NOMO-1 treated with dmso at 0.1 percent for 144 hours (cell line): ENCODE results near the gene NGF.
A peak's percentile ranks its signal among the peaks of the same experiment; 100 is the strongest.
"Not testable (repeated sequence)": the region's sequence is repeated elsewhere in the genome, so short reads cannot be mapped to it uniquely, and the experiment has no call there.

ENCODE experiments used
- DNase-seq: peaks from one replicate; lab custom pipeline; 2025; ENCODE audit not compliant: unreplicated experiment; lab: John Stamatoyannopoulos, UW

The NGF gene

GRCh38 chr1:115337633-115338456, at the start of gene NGF:
Gene NGF, minus strand, starts transcription at chr1:115338249. Its CDS starts 51,454 bp downstream, at chr1:115286795.
- DNase-seq: no peak

DNA sequence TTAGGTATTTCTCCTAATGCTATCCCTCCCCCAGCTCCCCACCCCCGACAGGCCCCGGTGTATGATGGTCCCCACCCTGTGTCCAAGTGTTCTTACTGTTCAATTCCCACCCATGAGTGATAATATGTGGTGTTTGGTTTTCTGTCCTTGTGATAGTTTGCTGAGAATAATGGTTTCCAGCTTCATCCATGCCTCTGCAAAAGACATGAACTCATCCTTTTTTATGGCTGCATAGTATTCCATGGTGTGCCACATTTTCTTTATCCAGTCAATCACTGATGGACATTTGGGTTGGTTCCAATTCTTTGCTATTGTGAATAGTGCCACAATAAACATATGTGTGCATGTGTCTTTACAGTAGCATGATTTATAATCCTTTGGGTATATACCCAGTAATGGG, 45.4 kb upstream of the NGF start:
- not testable (repeated sequence) for DNase-seq

GRCh38 chr1:115379943-115380342, 41.9 kb upstream of the NGF start:
- DNase-seq: no peak

GRCh38 chr1:115377411-115377810, 39.4 kb upstream of the NGF start:
- DNase-seq: no peak

DNA sequence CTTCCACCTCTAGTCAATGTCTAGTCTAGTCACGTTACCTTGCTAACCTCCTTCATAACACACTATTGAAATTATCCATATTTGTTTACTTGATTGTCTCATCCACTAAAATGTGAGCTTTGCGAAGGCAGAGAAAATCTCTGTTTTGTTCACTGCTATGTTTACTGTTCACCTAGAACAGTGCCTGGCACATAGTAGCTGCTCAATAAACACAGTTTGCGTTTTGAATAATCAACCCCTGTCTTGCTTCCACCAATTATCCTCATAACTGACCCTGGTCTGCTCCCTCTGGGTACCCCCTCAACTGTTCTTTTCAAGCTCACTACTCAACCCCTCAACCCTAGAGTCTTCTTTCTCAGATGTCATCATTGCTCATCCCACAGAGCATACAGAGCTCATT, 36.5 kb upstream of the NGF start:
- DNase-seq: no peak

DNA sequence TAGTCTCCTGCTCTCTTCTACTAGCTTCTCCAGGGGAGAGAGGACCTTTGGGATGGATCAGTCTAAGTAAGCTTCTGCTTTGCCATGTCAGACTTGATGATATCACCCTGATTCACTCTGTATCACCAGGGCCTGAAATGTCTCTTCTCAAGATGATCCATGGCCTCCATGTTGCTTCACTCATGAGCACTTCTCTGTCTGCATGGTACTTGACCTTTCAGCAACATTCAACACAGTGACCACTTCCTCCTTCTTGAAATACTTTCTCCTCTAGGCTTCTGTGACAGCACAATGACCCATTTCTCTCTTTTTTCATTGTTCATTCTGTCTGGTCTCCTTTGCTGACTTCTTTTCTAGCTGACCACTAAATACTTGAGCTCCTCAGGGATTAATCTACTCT, 35.3 kb upstream of the NGF start:
- peak; percentile 34 for DNase-seq

DNA sequence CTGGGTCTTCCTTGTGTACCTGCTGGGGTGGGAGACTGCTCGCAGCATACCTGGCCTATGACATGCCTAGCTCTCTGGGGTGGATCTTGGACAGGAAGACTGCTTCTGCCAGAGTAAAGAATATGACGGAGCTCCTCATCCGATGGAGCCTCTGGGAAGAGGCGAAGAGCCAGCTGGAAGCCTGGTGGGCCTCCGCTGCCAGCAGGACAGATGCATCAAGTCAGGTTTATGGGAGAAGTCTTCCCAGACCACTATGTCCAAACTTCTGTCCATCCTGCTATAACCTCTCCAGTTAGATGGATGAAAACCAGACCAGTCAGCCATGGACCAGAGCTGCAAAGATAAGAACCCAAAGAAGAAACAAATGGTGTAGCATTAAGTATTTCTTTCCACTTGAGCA, 27.7 kb upstream of the NGF start:
- DNase-seq: no peak

- no peak for DNase-seq
Observed at GRCh38 chr1:115364780-115365155, 26.7 kb upstream of the NGF start.

DNA sequence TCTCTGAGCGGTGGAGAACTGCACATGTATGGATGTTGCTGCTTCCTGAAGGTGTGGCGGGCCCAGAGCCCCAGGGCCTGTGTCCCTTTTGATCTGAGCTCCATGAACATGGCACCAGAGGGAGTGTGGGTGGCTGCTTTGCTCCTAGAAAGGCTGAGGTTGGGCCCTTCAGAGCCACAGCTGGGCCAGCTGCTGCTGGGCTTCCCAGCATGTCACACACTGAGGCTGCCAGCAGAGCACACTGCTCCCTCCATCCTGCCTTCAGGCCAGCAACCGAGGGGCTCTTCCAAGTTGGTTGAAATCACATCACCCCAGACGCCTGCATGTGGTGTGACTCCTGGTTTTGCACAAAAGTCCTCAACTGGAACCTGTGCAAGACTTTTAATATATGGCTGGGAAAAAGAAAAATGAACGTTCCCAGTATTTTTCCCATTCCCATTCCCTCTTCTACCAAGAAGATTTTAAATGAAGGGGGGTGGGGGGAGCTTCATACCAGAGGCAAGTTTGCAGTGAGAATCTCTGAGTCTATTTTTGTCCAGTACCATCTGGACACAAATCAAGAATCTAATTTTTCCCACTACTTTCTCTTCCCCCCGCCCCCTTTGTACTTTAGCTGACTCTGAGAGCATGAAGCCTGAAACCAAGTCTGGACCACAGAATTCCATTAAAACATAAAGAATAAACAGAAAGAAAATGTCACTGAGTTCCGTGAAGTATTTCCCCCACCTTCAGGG, 26.2 kb upstream of the NGF start:
- DNase-seq: no peak

DNA sequence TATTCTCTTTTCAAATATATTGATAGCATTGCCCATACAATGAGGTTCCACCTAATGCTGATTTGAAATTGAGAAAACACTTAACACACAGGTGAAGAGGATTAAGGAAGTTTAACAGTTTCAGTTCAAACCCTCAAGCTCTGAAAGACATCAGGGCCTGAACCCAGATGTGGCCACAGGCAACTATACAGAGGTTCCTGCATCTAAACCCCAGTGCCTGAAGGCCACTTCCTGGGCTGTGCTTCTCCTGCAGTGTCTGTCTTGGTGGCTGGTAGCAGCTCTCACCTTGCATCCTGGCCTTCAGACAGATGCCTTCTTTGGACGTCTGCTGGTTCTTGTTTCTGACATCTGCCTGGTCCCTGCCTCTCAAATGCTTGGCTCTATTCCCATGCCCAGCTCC, 25.1 kb upstream of the NGF start:
- no peak for DNase-seq

DNA sequence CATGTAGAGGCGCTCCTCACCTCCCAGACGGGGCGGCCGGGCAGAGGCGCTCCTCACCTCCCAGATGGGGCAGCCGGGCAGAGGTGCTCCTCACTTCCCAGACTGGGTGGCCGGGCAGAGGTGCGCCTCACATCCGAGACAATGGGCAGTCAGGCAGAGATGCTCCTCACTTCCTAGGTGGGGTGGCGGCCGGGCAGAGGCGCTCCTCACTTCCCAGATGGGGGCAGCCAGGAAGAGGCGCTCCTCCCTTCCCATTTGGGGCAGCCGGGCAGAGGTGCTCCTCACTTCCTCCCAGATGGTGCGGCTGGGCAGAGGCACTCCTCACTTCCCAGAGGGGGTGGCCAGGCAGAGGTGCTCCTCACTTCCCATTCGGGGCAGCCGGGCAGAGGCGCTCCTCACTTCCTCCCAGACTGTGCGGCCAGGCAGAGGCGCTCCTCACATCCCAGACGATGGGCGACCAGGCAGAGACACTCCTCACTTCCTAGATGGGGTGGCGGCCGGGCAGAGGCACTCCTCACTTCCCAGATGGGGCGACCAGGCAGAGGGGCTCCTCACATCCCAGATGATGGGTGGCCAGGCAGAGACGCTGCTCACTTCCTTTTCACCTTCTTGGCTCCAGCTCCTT, 22.6 kb upstream of the NGF start:
- DNase-seq: not testable (repeated sequence)

DNA sequence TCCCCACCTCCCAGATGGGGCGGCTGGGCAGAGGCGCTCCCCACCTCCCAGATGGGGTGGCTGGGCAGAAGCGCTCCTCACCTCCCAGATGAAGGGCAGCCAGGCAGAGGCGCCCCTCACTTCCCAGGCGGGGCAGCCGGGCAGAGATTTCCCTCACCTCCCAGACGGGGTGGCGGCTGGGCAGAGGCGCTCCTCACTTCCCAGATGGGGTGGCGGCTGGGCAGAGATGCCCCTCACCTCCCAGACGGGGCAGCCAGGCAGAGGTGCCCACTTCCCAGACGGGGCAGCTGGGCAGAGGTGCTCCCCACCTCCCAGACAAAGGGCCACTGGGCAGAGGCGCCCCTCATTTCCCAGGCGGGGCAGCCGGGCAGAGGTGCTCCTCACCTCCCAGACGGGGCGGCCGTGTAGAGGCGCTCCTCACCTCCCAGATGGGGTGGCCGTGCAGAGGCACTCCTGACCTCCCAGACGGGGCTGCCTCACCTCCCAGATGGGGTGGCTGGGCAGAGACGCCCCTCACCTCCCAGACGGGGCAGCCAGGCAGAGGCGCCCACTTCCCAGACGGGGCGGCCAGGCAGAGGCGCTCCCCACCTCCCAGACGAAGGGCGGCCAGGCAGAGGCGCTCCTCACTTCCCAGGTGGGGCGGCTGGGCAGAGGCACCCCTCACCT, 21.9 kb upstream of the NGF start:
- not testable (repeated sequence) for DNase-seq

- no peak for DNase-seq
Observed at GRCh38 chr1:115356356-115356755, 18.3 kb upstream of the NGF start.

- no peak for DNase-seq
Observed at GRCh38 chr1:115355069-115355468, 17.0 kb upstream of the NGF start.

GRCh38 chr1:115351143-115351542, 13.1 kb upstream of the NGF start:
- DNase-seq: no peak

GRCh38 chr1:115348636-115349035, 10.6 kb upstream of the NGF start:
- DNase-seq: no peak

DNA sequence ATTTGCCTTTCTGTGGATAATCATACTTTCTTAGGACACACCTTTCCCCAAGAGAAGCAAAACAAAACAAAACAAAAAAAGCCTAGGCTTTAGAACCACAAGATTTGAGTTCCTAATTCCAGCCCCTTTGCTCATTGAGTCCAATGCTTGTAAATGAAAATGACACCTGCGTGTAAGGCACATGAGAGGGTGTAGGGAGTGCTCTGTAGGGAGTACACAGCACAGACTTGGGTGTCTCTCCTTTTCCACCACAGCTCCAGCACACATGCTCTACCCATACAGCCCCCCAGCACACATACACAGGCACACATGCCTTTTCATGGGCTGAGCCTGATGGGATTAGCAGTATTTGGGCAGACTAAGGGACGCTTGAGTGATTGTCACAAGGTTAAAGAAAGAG, 9.2 kb upstream of the NGF start:
- no peak for DNase-seq

- DNase-seq: no peak
Observed at GRCh38 chr1:115343200-115343737, 5.2 kb upstream of the NGF start.

DNA sequence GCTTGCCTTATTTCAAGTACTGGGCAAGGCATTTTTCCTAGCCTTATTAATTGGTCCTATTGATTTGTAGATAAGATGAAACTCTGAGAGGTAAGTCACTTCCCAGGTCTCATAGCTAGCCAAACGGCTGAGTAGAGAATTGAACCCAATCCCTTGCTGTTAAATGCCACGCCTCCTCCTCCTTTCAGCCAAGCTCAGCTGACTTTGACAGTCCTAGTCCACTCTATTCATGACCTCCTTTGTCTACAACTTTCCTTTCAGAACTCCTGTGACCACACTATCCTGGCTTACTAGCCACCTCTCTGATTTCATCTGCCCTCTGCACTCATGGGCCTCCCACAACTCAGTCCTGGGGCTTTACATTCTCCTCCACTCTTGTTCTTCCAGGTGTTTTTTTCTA, 3.9 kb upstream of the NGF start:
- DNase-seq: no peak

- no peak for DNase-seq
Observed at GRCh38 chr1:115340879-115341278, 2.8 kb upstream of the NGF start.

DNA sequence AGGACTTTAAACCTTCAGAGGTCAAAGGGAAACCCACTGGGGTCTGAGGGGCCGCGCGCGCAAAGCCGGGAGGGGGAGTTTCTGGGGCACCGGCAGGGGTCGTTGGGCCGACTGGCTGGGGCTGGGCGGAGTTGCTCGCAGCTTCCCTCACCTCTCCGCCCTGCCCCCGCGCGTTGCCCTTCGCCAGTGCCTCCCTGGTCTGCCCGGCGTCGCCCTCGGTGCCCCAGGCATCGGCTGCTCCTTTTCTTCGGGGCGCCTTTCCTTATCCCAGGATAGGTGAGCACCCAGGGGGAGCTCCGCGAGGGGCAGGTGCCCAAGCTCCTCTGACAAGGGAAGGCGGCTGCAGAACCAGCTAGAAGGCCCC, 390 bp upstream of the NGF start:
- no peak for DNase-seq
